Measurements from ENCODE around the gene TSKS. TPM values are rescaled to one million over a fixed set of nuclear protein-coding genes. Genes with fewer than 3 reads are reported as not detected.

The TSKS gene
- 0.94 TPM for polyA plus RNA-seq (ENCODE audit: insufficient read length)

GRCh38 chr19:49763230-49763629 lies at the start of gene TSKS:
Gene TSKS (minus strand): TSS chr19:49763306. CDS start chr19:49763247, 59 bp downstream.
- no peak for DNase-seq

DNA sequence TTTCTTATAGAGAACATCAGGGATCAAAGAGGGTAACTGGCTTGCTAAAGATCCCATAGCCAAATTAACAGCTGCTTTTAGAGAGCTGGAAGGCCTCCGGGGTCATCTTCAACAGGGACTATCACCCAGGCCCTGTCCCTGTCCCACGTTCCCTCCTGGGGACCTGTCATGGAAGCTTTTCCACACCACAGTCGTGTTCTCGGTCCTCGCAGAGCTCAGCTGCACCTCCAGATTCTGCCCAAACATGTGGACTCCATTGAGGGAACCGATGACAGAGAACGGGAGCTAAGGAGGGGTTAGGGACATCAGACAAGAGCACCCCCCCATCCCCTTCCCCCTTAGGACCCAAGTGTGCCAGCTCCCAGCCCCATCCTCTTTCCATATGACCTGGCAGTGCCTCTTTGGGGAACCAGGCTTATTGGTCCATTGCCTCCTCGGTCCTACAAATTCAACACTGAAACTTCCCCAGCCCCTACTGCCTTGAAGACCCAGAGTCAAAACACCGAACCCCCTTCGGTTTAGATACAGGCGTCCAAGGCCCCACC lies 49.4 kb upstream of the TSKS start:
- DNase-seq: no peak

DNA sequence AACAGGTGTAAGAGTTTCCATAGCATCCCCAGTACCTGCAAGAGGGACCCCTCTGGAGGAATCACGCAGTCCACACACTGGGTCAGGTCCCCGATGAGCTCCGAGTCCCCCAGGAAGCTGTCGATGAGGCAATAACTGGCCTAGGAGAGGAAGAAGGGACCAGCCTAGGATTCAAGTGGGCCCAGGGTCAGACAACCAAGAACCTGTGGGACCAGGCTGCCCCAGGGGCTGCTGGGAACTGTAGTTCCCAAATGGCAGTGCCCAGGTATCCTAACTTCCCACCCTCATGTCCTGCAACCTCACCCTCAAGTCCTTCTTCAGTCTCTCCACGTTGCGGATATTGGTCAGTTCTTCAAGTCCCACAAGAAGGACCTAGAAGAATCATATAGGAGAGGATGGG lies 48.2 kb upstream of the TSKS start:
- DNase-seq: no peak

- no peak for DNase-seq
These were observed 46.9 kb upstream of the TSKS start for GRCh38 chr19:49809941-49810389.

DNA sequence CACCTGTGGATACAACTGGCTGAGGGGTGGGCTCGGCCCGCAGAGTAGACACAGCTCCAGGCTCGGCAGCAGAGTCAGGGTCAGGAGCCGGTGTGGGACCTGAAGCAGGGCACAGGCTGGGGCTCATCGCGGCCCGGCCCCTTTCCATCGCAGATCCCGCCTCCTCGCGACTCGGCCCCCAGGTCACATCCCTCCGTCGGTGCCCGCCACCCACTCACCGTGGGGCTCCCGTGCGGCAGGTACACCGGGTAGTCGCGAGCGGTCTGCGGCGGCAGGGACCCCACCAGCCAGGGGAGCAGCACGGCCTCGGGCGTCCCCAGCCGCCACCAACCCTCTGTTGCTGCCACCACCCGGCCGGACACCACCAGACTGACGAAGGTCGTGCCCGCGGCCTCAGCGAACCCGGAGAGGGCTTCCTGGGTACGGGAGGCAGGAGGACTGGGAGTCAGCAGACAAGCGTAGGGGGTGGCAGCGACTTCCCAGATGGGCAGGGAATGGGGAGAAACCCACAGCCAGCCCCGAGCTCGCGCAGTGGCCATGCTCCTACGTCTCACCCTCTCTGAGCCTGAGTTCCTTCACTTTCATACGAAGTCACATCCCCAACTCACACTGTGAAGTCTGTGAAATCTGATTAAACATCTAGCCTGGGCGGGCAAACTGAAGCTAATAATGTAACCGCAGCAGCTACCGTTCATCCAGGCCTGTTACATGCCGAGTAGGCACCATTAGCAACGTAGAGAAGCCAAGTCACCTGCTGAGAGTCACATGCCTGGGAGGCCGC lies 46.2 kb upstream of the TSKS start:
- no peak for DNase-seq

GRCh38 chr19:49808711-49809159 lies 45.6 kb upstream of the TSKS start:
- DNase-seq: peak; percentile 89

GRCh38 chr19:49807904-49808675 lies 45.0 kb upstream of the TSKS start:
- no peak for DNase-seq

GRCh38 chr19:49807058-49807903 lies 44.2 kb upstream of the TSKS start:
- DNase-seq: no peak

DNA sequence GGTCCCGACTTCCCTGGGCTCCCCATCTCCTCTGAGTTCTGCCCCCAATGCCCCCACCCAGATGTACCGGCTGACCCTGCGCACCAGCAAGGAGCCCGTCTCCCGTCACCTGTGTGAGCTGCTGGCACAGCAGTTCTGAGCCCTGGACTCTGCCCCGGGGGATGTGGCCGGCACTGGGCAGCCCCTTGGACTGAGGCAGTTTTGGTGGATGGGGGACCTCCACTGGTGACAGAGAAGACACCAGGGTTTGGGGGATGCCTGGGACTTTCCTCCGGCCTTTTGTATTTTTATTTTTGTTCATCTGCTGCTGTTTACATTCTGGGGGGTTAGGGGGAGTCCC lies 43.5 kb upstream of the TSKS start:
- no peak for DNase-seq

GRCh38 chr19:49805822-49806619 lies 42.9 kb upstream of the TSKS start:
- no peak for DNase-seq

GRCh38 chr19:49803529-49803856 lies 40.4 kb upstream of the TSKS start:
- no peak for DNase-seq

- no peak for DNase-seq
These were observed 39.9 kb upstream of the TSKS start for GRCh38 chr19:49802836-49803528.

- peak; percentile 90 for DNase-seq
These were observed 39.0 kb upstream of the TSKS start for GRCh38 chr19:49801966-49802661.

DNA sequence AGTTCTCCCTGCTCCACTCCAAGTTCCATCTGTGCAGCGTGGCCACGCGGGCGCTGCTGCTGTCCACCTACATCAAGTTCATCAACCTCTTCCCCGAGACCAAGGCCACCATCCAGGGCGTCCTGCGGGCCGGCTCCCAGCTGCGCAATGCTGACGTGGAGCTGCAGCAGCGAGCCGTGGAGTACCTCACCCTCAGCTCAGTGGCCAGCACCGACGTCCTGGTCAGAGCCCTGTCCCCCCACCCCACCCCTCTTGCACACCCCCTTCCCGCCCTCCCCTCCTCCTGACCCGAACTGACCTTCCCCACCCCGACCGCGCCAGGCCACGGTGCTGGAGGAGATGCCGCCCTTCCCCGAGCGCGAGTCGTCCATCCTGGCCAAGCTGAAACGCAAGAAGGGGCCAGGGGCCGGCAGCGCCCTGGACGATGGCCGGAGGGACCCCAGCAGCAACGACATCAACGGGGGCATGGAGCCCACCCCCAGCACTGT lies 38.3 kb upstream of the TSKS start:
- DNase-seq: no peak

GRCh38 chr19:49800771-49801170 lies 37.7 kb upstream of the TSKS start:
- DNase-seq: no peak

DNA sequence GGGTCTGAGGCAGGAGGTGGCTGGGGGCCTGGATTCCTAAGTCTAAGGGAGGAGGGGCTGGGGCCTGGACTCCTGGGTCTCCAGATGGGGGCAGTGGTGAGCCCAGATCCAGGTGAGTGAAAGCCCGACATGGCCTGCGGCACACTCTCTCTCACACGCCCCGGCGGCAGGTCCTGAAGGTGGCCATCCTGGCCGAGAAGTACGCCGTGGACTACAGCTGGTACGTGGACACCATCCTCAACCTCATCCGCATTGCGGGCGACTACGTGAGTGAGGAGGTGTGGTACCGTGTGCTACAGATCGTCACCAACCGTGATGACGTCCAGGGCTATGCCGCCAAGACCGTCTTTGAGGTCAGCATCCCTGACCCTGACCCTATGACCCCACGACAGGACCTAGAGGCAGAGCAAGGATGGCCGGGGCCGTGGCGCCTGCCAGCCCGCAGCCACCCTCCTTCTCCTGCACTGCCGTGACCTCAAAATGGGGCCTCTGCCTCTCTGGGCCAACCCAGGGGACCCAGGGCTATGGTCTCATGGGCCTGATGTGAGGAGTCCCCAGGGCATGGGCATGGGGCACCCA lies 36.8 kb upstream of the TSKS start:
- no peak for DNase-seq

GRCh38 chr19:49799271-49799797 lies 36.2 kb upstream of the TSKS start:
- DNase-seq: no peak

DNA sequence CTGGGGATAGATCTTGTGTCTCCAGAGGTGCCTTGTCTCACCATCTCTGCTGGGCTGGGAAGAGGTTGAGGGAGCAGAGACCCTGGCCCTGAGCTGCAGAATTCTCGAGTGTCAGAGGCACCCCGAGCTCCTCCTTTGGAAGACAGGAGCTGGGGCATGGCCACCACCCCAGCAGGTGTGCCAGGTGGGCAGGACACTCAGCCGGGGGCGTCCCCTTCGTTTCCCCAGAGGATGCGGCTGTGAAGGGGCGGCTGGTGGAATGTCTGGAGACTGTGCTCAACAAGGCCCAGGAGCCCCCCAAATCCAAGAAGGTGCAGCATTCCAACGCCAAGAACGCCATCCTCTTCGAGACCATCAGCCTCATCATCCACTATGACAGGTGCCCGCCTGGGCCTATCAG lies 35.5 kb upstream of the TSKS start:
- DNase-seq: no peak

GRCh38 chr19:49795615-49796014 lies 32.5 kb upstream of the TSKS start:
- no peak for DNase-seq

GRCh38 chr19:49793561-49793840 lies 30.4 kb upstream of the TSKS start:
- DNase-seq: no peak

All from hindlimb muscle (tissue), 1 donor.